GM08714 (cell line): ENCODE results near the gene HELZ2.
"Not testable (repeated sequence)": the region's sequence is repeated elsewhere in the genome, so short reads cannot be mapped to it uniquely, and the experiment has no call there.

ENCODE experiments used
- H3K4me3 ChIP-seq: fragments of 200-500 bp; sonication (Bioruptor generic); 2 replicates; pipeline ENCODE4 v1.5.1; 2014; ENCODE audit warnings: mild to moderate bottlenecking, low read length, inconsistent platforms
- ZNF274 ChIP-seq: IDR thresholded peaks from 2 replicates; pipeline ENCODE4 v1.6.1; 2012; ENCODE audit warnings: mild to moderate bottlenecking, low read depth, low read length

Gene HELZ2

GRCh38 chr20:63578224-63579016 lies 4.4 kb upstream of the HELZ2 start:
- H3K4me3 ChIP-seq = no peak overlapping the region
- no peak for TF ChIP-seq ZNF274

DNA sequence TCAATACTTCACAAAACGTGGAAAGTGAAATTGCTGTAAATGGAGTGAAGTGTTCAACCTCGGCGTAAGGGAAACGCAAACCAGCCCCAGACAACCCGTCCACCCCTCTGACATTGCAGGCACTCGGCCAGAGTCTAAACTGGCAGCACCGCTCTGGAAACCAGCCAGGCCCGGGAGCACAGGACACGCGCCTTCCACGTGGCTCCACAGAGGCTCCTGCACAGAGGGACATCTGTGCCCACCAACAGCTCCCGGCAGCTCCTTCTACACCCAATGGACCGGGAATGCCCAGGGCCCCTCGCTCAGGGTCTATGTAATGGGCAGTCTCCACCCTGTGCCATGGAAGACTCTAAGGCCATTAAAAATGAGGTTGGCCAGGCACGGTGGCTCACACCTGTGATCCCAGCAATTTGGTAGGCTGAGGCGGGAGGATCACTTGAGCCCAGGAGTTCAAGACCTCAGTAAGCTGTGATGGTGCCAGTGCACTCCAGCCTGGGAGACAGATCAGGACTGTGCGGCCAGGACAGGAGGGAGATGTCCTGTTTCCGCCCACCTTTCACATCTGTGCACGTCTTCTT lies 3.4 kb upstream of the HELZ2 start:
- no peak overlapping the region for H3K4me3 ChIP-seq
- TF ChIP-seq ZNF274 = no peak

- H3K4me3 ChIP-seq = no peak overlapping the region
- TF ChIP-seq ZNF274 = no peak
Observed at GRCh38 chr20:63576311-63576710, 2.3 kb upstream of the HELZ2 start.

GRCh38 chr20:63574829-63575743 lies 1.0 kb upstream of the HELZ2 start:
- no peak overlapping the region for H3K4me3 ChIP-seq
- TF ChIP-seq ZNF274 = no peak

- peak overlapping the region; percentile 95 for H3K4me3 ChIP-seq
- TF ChIP-seq ZNF274 = no peak
Observed at GRCh38 chr20:63573647-63574131, 350 bp downstream of the HELZ2 start.

GRCh38 chr20:63572788-63573646 lies 1.0 kb downstream of the HELZ2 start:
- H3K4me3 ChIP-seq = peak overlapping the region; percentile 95; the same call in 1 of the 2 replicates
- no peak for TF ChIP-seq ZNF274

DNA sequence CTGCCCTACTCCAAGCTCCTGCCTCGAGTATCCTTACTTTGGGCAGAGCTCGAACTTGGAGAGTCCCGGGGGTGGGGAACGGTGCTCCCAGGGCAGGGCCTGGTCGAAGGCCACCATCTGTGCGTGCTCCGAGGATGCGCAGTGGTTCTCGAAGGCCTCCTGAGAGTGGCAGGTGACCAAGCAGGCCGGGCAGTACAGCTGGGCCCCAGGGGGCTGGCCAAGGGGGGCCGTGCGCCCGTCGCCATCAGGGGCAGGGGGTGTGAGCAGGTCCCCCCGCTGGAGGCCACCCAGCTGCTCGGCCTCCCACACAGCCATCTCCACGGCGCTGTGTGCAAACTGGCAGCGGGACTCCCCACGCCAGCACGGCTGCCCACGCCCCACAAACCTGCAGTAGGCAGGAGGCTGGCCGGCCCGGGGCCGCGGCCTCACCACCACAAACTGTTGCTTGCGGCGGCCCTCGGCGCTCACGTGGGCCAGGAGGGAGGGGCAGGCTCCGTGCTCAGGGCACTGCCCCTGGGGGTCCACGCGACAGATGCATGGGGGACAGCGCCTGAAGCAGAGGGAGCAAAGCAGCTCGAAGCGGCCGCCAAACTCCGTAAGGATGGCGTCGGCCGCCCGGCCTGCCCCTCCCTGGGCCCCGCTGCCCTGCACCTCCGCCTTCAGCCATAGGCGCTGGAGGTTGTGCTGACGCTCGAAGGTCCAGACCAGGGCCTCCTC lies 1.8 kb downstream of the HELZ2 start:
- H3K4me3 ChIP-seq = no peak overlapping the region
- TF ChIP-seq ZNF274 = no peak

- not testable (repeated sequence) for H3K4me3 ChIP-seq
Observed at GRCh38 chr20:63571087-63571478, 3.0 kb downstream of the HELZ2 start.

DNA sequence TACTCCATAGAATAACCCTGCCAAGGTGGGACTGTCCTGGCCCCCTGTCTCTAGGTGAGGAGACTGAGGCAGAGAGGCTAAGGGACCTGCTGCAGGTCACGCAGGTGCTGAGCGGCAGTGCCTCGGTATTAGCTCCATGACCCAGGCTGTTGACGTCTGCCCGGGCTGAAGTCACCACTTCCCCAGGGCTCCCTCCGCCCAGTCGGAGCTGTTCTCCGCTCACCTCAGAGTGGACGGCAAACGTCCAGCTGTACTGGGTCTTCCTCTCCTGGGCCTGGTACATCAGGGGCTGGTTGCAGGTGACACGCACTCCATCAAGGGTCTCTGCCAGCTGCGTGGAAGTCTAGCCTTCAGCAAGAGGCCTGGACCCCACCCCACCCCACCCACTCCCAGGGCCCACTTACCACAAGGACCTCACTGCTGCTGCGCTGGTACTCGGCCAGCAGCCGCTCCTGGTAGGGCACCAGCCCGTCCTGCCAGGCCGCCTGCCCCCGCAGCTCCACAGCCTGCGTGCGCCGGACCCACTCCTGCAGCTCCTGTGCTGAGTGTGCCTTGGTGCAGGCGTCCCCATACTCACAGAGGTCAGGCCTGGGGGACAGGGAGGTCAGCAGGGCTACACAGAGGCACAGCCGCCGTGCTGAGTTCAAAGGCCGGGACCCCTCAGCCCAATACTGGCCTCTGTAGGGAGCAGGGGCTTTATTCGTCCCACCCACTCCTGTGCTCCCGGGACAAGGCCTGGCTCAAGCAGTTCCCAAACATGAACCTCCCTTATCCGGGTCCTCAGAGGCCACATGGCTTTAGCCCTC lies 3.6 kb downstream of the HELZ2 start:
- no peak overlapping the region for H3K4me3 ChIP-seq
- no peak for TF ChIP-seq ZNF274

- TF ChIP-seq ZNF274 = no peak
Observed at GRCh38 chr20:63568986-63569949, 4.8 kb downstream of the HELZ2 start.

More at GRCh38 chr20:63568986-63569949, 4.8 kb downstream of the HELZ2 start:
- H3K4me3 ChIP-seq = no peak overlapping the region
